ENCODE data around the gene ITPR2. TPM values are rescaled to one million over a fixed set of nuclear protein-coding genes. Genes with fewer than 3 reads are reported as not detected.
A peak's percentile ranks its signal among the peaks of the same experiment; 100 is the strongest.

The ITPR2 gene
- total RNA-seq, 1 donor from 2014 or later: 63.4 TPM

GRCh38 chr12:26821212-26821701 is 11.7 kb downstream of the ITPR2 start:
- DNase-seq: no peak

DNA sequence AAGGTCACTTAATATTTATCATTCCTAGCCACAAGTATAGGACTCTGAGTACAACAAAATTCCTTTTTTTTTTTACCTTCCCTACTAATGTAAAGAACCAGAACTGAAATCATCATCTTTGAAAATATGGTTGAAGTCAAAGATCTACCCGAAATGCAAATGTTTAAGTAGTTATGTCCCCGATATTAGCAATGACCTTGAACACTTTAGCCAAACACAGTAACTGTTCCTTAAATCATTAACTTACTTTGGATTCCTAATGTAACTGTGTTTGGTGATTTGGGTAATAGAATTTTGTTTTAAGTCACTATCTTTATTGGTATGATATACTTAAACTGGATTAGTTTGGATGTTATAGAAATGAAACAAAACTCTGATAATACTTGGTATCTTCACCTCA is 14.4 kb downstream of the ITPR2 start:
- no peak for DNase-seq

GRCh38 chr12:26818201-26818600 is 14.8 kb downstream of the ITPR2 start:
- no peak for DNase-seq

DNA sequence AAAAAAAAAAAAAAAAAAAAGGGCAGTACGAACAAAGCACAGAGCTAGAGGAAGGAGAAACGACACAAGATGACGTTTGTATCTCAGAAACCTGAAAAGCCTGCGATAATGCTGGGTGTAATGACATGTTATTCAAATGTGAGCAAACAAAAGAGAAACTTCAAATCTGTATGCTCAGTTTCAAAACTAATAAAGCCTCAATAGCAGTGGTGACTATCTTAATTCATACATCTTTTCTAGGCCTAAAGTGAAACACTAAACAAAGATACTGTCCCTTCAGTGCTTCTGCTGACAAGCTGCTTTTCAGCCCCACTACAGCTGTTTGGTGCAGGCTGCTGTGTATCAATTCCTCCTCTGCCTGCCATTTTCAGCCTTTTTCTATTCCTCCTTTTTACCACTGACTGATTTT is 15.8 kb downstream of the ITPR2 start:
- no peak for DNase-seq

- no peak for DNase-seq
Measured at GRCh38 chr12:26813812-26814211, 19.2 kb downstream of the ITPR2 start.

DNA sequence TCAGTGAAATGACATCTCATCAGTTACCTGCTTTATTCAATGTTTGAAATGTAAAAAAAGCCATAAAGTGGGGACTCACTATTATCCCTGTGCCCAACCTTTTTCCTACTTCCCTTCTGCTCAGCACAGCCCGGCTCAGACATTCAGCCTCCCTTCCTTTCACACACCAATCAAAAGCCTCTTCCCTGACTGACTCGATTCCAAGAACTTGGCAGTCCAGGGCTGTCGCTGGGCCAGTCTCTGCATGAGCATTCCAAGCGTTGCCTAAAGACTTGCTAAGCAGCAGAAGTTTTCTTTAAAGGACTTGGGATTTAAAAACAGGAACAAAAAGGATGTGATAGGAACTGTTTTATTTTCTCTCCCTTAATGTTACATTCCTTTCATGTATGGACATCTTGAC is 22.7 kb downstream of the ITPR2 start:
- peak; percentile 60 for DNase-seq

DNA sequence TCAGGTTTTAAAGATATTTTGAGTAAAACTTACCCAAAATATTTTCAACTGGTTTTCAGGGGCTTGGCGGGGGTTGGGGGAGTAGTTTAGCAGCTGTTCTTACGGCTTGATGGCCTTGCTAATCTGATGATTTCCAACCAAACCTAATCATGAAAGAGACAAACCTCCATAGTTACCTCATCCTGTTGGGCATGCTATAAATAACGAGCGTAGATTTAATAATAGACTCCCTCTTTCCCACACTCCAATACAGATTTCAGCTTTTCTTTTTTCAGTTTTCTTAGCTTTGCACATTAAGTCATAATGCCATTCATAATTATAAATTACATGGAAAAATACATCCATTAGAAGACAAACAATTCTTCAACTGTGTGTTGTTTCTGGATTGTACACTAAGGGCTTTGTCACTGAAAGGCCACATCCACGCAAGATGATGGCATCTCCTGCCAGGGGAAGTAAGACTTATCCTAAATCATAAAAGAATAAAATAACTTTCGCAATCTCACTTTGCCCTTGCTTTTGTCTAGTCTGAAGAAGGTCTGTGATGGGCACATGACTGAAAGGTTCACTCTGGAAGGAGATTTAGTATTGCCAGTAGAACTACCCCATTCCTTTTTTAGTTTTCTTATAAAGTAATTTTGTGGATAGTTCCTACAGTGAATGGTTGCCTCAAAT is 23.2 kb downstream of the ITPR2 start:
- DNase-seq: no peak

DNA sequence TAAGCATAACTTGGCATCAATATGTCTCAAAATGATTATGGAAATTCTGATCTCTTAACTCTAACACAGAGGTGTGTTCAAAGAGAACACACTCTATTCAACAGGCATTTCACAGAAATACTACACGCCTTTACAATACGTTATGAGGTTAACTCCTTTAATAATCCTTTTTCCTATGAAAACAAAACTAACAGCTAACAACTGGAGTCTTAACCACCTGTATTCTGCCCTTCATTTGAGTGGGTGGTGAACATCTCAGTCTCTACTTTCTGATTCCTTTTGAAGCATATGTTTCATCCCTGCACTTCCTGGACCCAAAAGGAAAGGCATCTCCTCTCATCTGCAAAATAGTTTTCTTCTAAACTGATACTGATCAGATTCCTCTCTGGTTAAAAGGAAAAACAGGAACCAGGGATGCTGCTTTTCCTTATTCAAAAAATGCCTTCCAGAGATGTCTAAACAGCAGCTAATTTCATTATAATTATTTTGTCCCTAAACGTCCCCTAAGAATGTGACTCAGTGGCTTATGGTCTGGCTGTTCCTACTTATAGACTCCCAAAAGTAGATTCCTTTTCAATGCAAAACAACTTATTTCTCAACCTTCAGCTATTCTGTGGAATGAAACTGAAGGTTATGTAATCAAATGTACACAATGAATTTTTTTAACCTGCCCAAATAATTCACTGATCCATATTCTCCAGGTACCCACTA is 24.1 kb downstream of the ITPR2 start:
- no peak for DNase-seq

DNA sequence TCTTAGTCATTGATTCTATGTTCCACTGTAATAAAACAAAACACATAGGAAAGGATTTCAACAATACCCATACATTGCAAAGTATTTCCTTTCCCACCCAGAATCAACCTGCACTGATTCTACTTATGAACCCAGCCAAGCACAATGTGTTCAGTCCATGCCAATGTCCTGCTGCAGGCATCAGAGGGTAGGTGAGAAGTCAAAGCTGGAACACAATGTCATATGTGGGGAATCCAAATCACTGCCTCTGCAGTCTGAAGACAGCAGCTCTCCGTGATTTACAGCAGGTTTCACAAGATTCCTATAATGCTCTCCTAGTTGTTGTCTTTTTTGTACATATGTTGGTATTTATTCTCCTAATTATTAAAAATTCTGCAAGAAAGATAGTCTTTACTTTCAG is 25.7 kb downstream of the ITPR2 start:
- DNase-seq: no peak

DNA sequence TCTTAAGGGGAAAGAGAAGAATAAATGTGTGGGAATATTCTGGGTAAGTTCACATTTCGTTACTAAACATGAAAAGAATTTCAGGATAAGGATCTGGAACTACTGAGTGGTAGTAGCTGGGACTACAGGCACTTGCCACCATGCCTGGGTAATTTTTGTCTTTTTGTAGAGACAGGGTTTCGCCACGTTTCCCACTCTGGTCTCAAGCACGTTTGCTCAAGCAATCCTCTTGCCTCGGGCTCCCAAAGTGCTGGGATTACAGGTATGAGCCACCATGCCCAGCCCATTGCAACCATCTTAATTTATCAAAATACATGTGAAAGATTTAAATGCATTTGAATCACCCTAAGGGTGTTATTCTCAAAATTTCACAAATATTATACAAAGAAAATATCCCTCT is 26.4 kb downstream of the ITPR2 start:
- DNase-seq: no peak

DNA sequence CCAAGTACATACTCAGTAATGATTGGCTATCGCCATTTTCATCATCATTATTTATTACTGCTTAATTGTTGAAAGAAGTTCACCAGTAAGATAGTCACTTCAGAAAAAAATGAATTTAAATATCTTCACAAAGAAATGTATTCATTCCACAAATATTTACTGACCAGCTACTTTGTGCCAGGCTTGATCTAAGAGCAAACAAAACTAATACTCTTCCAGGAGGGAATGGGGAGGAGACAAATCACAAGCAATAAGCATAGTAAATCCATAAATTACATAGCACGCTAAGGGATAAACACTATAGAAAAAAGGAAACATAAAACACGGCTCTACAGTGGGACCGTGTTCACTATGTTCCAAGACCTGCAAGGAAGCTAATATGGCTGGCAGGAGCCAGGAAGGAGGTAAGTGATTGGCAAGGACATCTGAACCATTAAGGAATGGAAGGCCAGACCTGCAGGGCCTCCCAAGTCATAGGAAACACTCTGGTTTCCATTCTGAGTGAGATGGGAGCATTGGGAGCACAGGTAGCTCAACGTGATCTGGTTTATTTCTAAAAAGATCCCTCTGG is 27.5 kb downstream of the ITPR2 start:
- no peak for DNase-seq

GRCh38 chr12:26803552-26803951 is 29.4 kb downstream of the ITPR2 start:
- DNase-seq: no peak

- DNase-seq: no peak
Measured at GRCh38 chr12:26801486-26801885, 31.5 kb downstream of the ITPR2 start.

DNA sequence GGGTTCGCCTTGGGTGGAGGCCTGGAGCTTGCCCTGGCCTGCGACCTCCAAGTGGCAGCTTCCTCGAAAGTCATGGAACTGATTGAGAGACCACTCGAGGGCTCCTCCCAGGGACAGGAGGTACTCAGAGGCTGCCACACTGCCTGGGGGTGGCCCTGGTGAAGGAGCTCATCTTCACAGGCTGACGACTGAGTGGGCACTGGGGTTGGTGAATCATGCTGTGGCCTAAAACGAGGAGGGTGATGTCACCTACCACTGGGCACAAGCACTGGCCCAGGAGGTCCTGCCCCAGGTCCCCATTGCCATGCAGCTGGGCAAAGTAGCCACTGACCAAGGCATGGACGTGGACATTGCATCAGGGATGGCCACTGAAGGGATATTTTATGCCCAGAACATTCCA is 32.1 kb downstream of the ITPR2 start:
- DNase-seq: no peak

DNA sequence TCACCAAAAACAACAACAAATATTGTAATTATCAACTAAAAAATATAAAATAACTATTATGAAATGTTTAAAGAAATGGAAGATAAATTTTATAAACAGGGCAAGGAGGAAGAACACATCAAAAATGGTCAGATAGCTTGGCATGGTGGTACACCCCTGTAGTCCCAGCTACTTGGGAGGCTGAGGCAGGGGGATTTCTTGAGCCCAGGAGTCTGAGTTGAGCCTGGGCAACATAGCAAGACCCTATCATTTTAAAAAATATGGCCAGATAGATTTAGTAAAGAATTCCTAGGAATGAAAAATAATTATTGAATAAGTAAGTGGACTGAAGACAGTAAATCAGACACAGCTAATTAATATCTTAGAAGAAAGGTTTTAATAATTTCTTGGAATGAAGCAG is 32.6 kb downstream of the ITPR2 start:
- DNase-seq: no peak

DNA sequence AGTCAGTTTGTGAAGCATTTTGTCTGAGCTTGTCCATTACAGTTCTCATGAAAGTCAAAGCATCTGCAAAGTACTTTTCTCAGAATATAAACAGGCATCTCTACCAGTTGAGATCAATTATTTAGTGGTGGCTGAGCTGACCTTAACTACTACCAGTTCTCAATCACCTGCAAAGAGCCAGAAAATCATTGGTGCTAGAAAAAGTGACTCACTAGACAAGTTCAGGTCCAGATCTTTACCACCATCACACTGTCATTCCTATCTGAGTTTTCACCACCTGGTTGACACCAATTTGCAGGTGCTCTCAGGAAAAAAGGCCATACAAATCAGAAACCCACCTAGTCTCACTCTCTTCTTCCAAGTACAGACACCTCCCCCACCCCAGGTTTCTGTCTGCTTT is 33.3 kb downstream of the ITPR2 start:
- no peak for DNase-seq

DNA sequence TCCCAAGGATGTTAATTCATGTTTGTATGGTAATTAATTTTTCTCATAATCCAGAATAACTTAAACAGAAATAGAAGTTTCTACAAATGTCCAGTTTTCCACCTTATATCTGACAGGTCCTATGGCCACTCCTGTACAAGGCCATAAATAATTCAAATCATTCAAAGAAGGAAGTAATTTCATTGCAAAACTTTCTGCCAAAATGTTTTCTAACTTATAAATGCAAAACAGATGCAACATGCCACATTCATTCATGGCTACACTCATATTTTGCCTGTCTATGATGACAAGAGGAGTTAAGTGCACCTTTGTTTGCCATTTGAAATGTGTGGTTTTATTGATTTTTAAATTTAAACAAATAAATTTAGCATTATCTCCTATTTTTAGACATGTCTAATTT is 34.4 kb downstream of the ITPR2 start:
- DNase-seq: no peak

- no peak for DNase-seq
Measured at GRCh38 chr12:26798023-26798422, 35.0 kb downstream of the ITPR2 start.

GRCh38 chr12:26795910-26796309 is 37.1 kb downstream of the ITPR2 start:
- no peak for DNase-seq

- no peak for DNase-seq
Measured at GRCh38 chr12:26791301-26791791, 41.6 kb downstream of the ITPR2 start.

DNA sequence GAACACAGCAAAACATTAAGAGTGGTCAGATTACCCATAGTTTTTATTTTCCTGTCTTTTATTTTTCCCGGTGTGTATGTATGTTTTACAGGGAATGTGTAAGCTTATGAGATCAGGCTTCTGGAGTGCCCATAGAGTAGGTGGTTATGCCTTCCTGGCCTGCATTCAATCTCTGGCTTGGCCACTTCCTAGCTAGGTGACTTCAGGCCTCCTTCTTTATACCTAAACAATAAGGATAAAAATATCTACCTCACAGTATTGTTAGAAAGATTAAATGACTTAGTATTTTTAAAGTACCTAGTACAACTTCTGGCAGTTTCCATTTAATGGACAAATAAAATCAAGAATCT is 42.4 kb downstream of the ITPR2 start:
- DNase-seq: no peak

DNA sequence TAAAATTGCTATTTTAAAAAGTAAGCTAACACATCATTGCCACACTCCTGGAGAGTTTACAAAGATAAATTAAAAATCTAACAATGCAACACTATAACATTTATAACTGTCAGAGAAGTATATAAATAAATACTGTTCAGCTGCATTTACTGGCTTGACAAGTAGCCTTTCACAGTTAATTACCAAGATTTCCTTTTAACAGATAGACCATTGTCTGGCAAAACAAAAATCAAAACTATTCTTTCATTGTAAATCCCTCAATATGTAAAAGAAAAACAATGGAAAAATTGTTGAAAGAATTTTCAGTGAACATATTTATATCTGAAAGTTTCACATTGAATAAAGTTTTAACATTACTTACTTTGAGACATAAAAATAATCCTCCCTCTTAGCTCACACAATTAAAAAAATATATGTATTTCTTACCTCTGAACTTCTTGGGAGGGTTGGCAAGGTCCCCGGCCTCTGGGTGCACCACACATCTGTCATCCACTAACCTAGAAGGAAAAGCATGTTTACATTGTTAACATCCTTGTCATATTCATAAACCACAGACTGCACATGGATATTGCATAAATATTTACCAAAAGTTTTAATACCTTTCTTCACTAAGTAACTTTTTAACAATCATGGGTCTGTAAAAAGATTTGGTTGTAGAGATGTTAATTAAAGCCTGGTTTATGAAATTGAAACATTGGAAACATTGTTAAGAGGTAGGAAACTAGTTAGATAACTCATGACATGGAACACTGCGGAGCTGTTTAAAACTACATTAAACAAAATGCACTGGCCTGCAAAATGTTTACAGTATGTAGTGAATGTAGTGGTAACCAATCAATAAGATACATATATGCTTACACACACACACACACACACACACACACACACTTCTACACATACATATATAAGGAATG is 43.0 kb downstream of the ITPR2 start:
- no peak for DNase-seq
